GM21381 (cell line): ENCODE data around the gene ATP9B.

ENCODE experiments used
- ATAC-seq: cut with Tn5 transposase; IDR thresholded peaks from one replicate; pipeline ENCODE4 v1.9.1; 2021; ENCODE audit warnings: mild to moderate bottlenecking, moderate library complexity; ENCODE audit not compliant: unreplicated experiment

The ATP9B gene

DNA sequence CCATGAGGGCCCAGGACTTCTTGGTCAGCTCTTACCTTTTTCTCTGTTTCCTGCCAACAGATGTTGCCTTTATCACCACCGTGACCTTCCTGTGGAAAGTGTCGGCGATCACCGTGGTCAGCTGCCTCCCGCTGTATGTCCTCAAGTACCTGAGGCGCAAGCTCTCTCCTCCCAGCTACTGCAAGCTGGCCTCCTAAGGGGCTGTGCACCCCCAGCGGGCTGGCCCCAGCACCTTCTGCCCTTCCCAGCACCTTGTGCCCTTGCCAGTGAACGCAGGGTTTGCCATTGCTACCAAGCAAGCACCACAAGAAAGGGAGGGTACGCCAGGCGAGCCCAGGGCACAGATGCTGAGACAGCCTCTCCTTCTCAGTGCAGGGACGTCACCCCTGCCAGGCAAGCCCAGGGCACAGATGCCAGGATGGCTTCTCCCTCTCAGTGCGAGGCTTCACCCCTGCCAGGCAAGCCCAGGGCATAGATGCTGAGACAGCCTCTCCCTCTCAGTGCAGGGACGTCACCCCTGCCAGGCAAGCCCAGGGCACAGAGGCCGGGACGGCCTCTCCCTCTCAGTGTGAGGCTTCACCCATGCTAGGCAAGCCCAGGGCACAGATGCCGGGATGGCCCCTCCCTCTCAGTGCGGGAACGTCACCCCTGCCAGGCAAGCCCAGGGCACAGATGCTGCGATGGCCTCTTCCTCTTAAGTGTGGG lies 308.1 kb downstream of the ATP9B start:
- ATAC-seq = no peak

DNA sequence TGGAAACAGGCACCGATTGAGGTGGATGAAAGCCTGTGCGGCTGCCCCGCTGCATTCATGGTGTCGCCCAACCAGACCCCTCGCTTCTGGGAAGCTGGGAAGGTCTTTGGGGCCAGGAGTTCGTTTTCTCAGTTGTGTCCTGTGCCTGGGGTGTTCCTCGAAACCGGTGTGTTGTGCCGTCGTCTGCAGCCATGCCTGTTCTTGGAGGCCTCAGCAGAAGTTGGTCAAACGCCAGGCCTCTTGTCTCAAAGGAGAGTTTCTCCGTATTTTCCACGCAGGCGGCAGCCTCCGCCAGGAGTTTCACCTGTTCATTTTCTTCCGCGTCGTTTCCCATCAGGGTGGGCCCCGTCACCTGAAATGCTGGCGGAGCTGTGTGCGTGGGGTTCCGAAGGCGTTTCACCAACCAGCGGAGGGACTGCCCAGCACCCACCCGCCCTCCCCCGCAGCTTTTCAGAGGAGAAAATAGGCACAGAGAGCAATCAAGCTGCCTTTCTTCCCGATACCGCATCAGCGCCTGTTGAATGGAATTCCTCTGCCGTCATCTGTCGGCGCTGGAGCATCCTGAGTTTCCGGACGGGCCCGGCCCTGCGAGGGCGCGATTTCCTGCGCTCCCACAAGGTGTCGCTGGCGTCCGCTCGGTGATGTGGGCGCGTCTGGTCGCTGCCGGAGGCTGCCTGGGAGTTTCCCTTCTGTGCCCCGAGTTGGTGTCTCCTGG lies 309.5 kb downstream of the ATP9B start:
- peak; percentile 71 for ATAC-seq

DNA sequence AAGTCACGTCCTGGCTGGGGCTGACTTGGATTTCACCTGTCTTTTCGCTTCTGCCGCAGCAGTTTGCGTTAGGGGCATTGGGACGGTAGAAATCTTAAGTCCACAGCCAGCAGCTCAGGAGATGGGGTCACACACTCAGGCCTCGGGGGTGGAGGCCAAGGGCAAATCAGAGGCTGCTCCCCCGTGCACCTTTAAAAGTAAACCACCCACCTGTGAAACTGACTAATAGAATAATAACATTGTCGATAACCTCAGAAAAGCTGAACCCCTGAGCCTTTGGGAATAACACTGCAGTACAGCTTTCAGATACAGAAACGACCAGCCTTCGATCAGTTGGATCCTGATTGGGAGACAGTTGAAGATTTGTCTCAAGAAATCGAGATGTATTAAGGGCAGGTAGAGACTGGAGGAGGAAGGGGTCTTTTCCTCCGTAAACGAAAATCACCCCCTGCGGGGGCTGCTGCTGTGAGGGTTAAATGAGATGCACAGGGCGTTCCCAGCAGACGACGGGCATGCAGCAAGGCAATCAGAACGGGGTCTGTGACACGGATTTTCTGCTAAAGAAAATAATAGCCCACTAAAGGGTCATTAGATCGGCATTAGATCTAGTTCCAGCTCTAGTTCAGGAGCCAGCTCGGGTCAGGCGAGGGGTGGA lies 310.2 kb downstream of the ATP9B start:
- ATAC-seq = no peak

DNA sequence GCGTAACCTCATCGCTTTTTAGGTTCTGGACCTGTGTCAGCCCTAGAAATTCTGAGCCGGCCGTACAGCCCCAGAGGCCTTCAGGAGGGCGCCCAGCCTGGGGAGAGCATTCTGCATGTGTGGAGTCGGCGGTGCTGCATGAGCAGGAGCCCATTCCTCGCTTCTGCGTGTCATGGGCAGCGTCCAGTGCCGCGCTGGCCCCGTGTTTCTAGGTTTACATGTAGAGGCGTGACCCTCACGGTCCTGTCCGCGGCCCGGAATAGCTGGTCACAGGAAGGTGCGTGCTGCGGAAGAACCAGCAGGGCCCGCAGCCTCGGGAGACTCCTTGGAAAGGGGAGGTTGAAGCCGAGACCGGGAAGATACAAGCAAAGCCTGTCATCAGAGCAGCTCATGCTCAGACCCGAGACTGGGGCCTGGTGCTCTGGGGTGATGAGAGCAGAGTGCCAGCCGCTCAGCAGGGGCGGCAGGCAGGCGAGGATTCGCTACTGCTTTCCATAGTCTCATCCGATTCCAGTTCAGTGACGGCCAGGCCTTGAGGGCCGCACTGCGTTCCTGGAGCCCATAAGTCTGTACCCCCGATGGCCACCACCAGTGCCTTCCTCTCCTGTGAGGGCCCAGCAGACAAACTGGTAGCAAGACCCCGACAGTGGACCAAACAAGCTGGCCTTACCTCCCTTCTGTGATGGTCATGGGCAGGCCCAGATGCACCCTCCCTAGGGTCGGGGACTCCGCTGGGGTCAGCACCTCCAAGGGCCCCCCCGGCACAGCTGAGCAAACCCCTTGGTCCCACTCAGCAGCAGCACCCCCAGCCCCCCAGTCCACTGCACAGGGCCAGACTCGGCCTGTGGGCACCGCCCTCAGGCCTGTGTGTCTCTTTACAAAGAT lies 311.0 kb downstream of the ATP9B start:
- no peak for ATAC-seq

DNA sequence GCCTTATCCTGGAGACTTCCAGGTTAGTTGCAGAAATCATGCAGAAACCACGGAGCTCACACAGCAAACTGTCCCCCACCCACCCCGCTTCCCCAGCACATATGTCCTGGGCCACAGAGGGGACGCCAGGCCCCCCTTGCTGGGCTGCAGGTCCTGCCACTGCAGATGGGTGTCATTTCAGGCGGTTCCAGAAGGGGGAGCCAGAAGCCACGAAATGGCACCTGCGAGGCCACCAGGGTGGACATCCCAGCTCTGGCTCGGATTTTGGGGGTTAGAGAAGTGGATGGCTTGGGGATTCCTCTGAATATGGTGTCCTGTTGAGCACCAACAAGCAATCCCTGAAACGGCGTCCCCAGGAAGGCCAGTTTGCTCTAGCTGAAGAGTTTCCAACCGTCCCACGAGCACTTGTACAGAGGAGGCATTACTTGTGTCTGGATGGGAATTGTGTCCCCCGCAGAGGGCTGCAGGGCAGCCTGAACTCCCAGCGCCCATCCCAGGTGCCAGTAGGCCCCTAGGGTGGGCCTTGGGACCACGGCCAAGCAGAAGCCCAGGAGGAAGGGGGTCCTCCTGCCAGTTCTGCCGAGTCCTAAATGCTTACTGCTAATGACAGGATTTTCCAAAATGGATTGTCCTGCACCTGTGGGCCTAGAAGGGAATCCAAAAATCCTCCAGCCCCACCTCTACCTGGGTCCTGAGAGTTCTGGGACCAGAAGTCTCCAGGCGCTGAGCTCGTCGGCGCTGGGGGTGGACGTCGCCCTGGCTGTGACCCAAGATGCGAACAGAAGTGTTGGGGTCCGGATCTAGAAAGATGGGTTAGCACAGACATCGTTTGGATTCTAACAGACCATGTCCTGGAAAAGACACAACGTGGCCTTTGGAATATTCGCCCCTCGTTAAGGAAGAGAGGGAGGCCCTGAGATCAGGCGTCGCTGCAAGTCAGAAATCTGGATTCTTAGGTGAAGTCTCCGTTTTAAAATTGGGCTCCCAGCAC lies 311.9 kb downstream of the ATP9B start:
- ATAC-seq = no peak

DNA sequence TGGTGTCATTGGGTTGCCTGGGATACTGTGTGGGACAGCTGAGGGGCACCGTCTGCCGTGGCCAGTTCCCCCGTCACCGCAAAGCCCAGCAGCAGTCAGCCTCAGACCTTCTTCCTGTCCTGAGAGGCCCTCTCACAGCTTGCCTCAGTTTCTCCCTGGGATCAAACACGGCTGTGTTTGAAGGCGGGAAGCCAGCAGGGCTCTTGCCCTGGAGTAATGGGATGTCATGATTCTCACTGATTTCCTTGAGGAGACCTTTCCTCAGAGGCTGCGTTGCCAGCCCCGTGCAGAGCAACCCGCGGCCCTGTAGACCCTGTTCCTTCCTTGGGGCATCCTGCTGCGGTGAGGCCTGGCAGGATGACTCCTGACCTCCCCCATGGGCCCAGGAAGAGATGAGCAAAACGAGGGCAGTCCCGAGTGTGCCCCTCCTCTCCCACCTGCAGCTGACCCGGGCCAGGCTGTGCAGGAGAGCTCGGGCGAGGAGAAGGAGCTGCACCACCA lies 312.7 kb downstream of the ATP9B start:
- no peak for ATAC-seq

DNA sequence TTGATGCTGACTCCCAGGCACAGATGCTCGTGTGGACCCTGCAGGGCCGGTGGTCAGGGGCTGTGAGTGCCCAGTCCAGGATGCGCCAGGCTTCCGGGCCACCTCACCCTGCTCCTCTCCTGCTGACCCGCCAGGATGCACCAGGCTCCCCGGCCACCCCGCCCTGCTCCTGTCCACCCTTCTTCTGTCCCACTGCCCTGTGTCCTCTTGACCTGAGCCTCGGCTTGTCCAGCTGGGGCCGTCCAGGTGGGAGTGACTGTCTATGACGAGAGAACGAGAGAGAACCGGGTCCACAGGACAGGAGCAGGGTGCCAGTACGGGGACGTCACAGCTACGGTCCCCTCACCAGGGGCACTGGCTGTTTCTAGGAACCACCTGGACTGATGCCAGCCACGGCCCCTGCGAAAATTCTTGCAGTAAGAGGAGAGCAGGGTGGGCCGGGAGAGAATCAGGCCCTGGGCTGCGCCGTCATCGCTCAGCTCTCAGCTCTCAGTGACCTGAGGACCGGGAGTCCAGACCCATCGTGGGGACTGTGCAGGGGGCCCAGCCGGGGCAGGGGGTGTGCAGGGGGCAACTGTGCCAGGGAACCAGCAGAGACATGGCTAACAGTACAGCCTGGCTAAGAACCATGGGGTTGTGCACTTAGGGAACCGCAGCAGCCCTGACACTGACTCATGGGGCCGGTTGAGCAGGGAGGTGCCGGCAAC lies 313.6 kb downstream of the ATP9B start:
- no peak for ATAC-seq

DNA sequence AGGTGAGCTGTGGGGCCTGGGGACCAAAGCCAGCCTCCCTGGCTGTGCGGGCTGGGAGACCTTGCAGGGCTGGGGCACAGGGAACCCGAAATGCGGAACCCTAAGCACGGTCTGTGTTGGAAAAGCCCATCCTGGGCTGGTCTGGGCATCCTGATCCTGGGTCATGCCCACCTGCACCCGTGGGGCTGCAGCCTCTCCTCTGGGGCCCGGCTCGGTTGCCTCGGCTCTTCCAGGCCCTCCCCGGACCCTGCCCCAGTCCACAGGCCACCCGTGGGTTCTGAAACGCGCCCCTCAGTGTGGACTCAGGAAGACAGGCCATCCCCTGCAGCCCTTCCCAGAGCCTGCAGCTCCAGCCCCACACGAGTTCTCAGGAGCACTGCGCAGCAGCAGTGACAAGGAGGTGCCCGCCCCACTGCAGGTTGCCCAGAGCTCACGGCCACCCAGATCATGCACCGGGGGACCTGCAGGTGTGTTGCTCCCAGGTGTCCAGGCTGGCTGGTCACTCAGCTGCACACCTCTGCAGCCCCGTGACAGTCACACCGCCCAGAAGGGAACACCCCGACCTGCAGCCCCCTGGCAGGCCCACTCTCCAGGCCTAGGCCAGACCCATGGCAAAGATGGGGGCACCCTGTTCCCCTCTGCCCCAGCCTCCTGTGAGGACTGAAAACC lies 314.3 kb downstream of the ATP9B start:
- ATAC-seq = no peak

DNA sequence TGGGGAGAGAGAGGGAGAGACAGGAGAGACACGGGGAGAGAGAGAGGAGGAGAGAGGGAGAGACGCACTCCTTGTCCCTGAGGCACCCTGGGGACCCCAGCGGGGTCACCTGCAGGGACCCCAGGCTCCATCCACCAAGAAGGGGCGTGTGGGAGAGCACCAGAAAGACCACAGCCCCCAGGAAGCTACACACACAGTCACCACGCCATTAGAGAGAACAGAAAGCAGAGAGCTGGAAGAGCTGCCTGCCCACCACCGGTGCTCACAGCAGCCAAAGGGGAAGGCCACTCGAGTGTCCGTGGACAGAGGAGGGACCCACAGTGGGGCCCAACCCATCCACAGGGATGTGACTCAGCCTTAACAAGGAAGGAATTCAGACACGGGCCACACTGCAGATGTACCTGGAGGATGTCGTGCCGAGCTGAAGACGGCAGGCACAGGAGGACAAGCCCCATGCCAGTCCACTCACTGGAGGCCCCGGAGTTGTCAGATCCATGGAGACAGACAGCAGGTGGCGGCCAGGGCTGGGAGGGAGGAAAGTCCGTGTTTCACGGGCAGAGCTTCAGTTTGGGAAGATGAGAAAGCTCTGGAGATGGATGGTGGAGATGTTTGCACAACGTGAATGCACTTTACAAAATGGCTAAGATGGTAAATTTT lies 315.1 kb downstream of the ATP9B start:
- no peak for ATAC-seq

DNA sequence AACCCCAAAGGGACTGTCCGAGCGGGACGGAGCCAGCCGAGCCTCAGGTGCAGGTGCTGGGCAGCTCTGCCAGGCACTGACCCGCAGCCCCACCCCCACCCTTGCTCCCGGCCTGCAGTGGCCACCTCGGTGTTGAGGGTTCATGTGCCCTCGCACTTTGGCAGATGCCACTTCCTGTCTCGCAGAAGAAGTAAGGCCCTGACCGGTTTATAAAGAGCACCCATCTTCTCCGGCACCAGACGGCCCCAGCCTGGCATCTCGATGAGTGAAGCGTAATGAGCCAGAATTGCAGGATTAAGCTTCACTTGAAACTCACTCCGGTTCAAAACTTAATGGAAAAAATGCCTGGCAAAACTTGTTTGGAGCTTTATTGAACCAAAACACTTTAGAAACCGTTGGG lies 315.6 kb downstream of the ATP9B start:
- no peak for ATAC-seq

DNA sequence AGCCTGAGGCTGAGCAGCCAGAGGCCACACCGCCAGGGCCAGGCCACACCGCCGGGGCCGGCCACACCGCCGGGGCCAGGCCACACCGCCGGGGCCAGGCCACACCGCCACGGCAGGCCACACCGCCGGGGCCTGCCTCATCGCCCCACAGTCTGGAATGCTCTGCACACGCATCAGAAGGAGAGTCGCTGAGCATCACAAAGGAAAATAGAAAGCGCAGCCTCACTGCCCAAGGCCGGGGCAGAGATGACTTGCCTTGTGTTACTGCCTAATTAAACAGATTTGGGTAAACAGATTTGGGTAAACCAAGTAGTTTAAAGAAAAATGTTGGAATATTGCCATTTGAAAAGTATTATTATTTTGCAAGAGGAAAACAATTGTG lies 316.1 kb downstream of the ATP9B start:
- ATAC-seq = no peak

DNA sequence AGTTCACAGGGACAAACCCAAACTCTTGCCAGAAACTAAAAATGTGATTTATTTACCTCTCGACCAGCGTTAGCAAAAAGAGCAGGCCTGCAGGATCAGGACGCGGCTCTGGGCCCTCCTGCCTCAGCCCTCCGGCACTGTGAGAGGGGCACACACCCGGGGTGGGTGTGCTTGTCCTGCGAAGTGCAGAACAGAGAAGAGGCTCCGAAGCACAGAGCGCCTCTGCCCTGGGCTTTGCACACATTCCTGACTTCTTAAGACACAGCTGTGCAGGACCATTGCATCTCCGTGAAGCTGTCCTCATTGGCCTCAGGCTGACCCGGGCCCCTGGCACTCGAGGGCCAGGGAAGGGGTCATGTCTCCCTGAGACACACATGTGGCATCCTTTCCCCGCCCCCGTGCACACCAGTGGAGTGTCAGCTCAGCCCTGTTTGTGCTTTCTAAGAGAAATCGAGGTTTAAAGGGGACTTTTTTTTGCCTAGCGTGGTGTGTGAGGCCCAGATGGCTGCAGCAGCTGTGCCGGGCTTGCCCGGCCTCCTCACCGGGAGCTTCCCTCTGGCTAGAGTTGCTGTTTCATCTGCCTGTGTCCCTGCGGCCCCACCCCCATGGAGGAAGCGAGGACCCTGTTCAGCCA lies 316.6 kb downstream of the ATP9B start:
- ATAC-seq = no peak

DNA sequence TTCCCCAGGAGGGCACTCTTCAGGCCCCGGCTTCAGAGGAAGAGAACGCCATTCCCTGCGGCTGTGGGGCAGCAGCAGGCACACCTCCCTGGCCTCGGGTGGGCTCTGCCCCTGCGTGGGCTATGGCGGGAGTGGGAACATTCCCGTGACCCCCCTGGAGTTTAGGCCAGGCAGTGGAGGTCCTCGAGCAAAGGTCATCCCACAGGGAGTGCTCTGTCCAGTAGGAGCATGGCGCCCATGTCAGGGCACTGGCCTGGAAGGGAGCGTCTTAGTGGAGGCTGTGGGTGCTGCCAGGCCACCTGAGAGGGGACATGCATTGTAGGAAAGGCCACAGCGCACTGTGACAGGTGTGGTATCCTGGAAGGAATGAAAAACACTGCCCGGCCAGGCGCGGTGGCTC lies 317.4 kb downstream of the ATP9B start:
- no peak for ATAC-seq

DNA sequence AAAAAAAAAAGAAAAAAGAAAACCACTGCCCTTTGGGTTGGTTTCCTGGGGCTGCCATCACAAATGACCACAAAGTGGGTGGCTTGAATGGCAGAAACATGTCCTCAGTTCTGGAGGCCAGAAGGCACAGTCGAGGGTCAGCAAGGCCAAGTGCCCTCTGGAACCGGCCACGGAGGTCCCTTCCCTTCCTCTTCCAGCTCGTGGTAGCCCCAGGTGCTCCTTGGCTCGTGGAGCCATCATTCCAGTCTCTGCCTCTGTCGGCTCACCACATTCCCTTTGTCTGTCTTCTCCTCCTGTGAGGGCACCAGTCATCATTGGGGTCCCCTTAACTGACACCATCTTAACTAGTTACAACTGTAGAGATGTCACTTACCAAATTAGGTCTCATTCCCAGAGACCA lies 318.0 kb downstream of the ATP9B start:
- ATAC-seq = no peak

DNA sequence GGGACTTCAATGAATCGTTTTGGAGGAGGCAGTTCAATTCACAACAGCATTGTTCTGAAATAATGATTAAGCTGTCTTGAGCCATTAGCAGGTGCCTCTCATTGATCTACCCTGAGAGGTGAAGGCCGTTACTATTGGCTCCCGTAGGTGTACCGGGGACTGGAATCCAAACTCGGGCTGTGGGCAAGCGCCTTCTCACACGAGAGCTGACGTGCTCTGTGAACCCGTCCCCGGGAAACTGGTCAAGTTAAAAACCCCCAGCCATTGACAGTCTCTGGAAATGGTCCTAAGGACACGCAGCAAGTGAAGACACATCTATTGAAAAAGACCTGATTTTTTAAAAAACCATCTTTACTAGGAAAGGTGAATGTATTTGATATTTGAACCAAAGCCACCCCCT lies 318.4 kb downstream of the ATP9B start:
- ATAC-seq = no peak

DNA sequence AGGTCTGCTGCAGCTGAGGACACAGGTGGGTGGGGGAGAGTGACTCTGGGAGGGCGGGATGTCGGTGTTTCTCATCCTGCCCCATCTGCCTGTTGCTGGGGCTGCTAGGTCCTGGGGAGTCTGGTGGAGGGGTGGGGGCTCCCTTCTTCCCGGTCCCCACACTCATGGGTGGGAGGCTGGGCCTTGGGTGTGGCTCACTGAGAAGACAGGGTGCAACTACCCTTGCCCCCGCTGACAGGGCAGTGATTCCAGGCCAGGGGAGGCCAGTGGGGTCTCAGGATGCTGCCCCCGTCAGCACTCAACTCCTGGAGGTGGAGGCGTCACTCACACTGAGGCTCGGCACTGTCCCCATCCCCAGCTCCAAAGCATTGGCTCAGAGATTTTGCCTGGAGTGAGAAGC lies 318.8 kb downstream of the ATP9B start:
- no peak for ATAC-seq

DNA sequence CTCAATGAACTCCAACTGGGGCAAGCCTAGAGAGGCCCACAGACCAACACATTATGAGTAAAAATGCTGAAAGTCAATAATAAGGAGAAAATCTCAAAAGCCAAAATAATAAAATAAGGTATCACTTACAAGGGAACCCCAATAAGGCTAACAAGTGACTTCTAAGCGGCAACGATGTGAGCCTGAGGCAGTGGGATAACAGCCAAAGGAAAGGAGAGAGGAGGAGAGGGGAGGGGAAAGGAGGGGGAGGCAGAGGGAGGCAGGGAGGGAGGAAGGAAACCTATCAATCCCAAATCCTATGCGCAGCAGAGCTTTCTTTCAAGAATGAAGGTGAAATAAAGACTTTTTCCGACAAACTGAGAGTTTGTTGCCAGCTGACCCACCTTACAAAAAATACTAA lies 320.5 kb downstream of the ATP9B start:
- ATAC-seq = no peak

DNA sequence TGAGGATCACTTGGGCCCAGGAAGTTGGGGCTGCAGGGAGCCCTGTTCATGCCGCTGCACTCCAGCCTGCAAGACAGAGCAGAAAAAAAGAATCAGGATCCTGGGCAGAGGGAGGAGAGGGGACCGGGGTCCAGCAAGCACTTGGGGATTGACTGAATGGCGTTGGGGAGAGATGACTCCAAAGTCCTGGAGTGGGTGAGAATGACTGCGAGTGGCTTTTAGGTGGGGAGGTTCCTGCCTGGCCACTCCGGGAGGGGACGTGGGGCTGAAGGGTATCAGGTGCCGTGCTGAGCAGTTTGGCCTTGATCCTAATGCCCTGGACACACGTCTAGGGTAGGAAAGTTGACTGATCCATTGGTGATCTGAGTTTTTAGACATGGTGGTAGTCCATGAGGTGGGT lies 323.0 kb downstream of the ATP9B start:
- no peak for ATAC-seq
